IMR-90 (cell line): Measurements from ENCODE around the gene CTIF. TPM values are rescaled to one million over a fixed set of nuclear protein-coding genes. Genes with fewer than 3 reads are reported as not detected.

ENCODE experiments used
- ATAC-seq: fragments of 200-7000 bp; cut with Tn5 transposase; 2 replicates; pipeline ENCODE4 v1.9.1; 2020; ENCODE audit warnings: low read depth, mild to moderate bottlenecking, moderate library complexity
- BruUV-seq: library from RNA; stranded (reverse); fragments of 400-500 nt; replicated peaks from 2 replicates; lab custom pipeline; 2021; lab: Mats Ljungman, UMichigan
- CTCF ChIA-PET: fragments of 300-600 bp; formaldehyde crosslinking; extraction: SDS; loops from one replicate; lab custom pipeline; 2021; ENCODE audit warnings: antibody characterized with exemption; lab: Yijun Ruan, JAX
- POLR2A ChIA-PET: fragments of 300-600 bp; sonication (Branson Sonifier 250); formaldehyde crosslinking; loops from one replicate; lab custom pipeline; 2022; ENCODE audit warnings: antibody characterized with exemption; ENCODE audit not compliant: unreplicated experiment; lab: Charles Lee
- DNase-seq: peaks from one replicate; pipeline ENCODE4 v3.0.0; 2013
- H2AFZ ChIP-seq: replicated peaks from 2 replicates; pipeline ENCODE3; 2013; ENCODE audit warnings: low read length, mild to moderate bottlenecking; ENCODE audit not compliant: poor library complexity
- H2AK5ac ChIP-seq: 2 replicates; pipeline ENCODE4 v1.6.1; 2013; ENCODE audit warnings: low read depth, low read length, inconsistent platforms
- H2AK9ac ChIP-seq: replicated peaks from 2 replicates; pipeline ENCODE3; 2013; ENCODE audit warnings: mild to moderate bottlenecking, low read depth, low read length, moderate library complexity; ENCODE audit not compliant: poor library complexity
- H2BK120ac ChIP-seq: 2 replicates; pipeline ENCODE4 v1.6.1; 2013; ENCODE audit warnings: low read depth, low read length, inconsistent platforms
- H2BK15ac ChIP-seq: 3 replicates; pipeline ENCODE4 v1.6.1; 2013; ENCODE audit warnings: low read depth, low read length, inconsistent platforms
- H2BK20ac ChIP-seq: 2 replicates; pipeline ENCODE4 v1.6.1; 2013; ENCODE audit warnings: low read depth, mild to moderate bottlenecking, inconsistent platforms, low read length, moderate library complexity
- H2BK5ac ChIP-seq: 2 replicates; pipeline ENCODE4 v1.6.1; 2013; ENCODE audit warnings: mild to moderate bottlenecking, low read depth, low read length, inconsistent platforms; ENCODE audit not compliant: poor library complexity, severe bottlenecking
- H3K14ac ChIP-seq: replicated peaks from 2 replicates; pipeline ENCODE4 v1.6.1; 2013; ENCODE audit warnings: low read depth, low read length, inconsistent platforms
- H3K18ac ChIP-seq: 2 replicates; pipeline ENCODE4 v1.6.1; 2013; ENCODE audit warnings: low read depth, low read length, control low read depth
- H3K23ac ChIP-seq: 2 replicates; pipeline ENCODE4 v1.6.1; 2013; ENCODE audit warnings: low read depth, low read length, inconsistent platforms
- H3K27ac ChIP-seq: 2 replicates; pipeline ENCODE4 v1.5.1; 2013; ENCODE audit warnings: mild to moderate bottlenecking, control low read depth, low read length; ENCODE audit not compliant: insufficient read depth
- H3K27me3 ChIP-seq: 2 replicates; pipeline ENCODE4 v1.6.1; 2013; ENCODE audit warnings: low read length; ENCODE audit not compliant: control insufficient read depth, insufficient read depth
- H3K36me3 ChIP-seq: 2 replicates; pipeline ENCODE4 v1.6.1; 2013; ENCODE audit warnings: low read length, mixed read lengths; ENCODE audit not compliant: control insufficient read depth, insufficient read depth
- H3K4ac ChIP-seq: 2 replicates; pipeline ENCODE4 v1.6.1; 2013; ENCODE audit warnings: low read depth, low read length, inconsistent platforms
- H3K4me1 ChIP-seq: 2 replicates; pipeline ENCODE4 v1.6.1; 2013; ENCODE audit warnings: low read length, mixed read lengths; ENCODE audit not compliant: control insufficient read depth, insufficient read depth
- H3K4me2 ChIP-seq: 2 replicates; pipeline ENCODE4 v1.6.1; 2013; ENCODE audit warnings: low read depth, mild to moderate bottlenecking, control low read depth, low read length, moderate library complexity
- H3K4me3 ChIP-seq: 2 replicates; pipeline ENCODE4 v1.5.1; 2013; ENCODE audit warnings: low read depth, mild to moderate bottlenecking, control low read depth, low read length, moderate library complexity; ENCODE audit not compliant: insufficient read depth
- H3K56ac ChIP-seq: 2 replicates; pipeline ENCODE4 v1.6.1; 2013; ENCODE audit warnings: low read length, inconsistent platforms; ENCODE audit not compliant: insufficient read depth; ENCODE audit errors: extremely low read depth
- H3K79me1 ChIP-seq, 2 experiments: 2 replicates each; pipeline ENCODE4 v1.6.1; 2013; ENCODE audit warnings: low read length in 2 of 2, inconsistent platforms in 1 of 2, low read depth in 1 of 2
- H3K9ac ChIP-seq: 2 replicates; pipeline ENCODE4 v1.6.1; 2013; ENCODE audit warnings: low read depth, low read length, control low read depth
- H3K9me1 ChIP-seq: 2 replicates; pipeline ENCODE4 v1.6.1; 2013; ENCODE audit warnings: low read length, inconsistent platforms; ENCODE audit not compliant: insufficient read depth
- H3K9me3 ChIP-seq: 2 replicates; pipeline ENCODE4 v1.6.1; 2013; ENCODE audit warnings: low read length; ENCODE audit not compliant: control insufficient read depth, insufficient read depth
- H4K20me1 ChIP-seq: 2 replicates; pipeline ENCODE4 v1.6.1; 2013; ENCODE audit warnings: low read length, inconsistent platforms; ENCODE audit not compliant: insufficient read depth
- H4K5ac ChIP-seq: 2 replicates; pipeline ENCODE4 v1.6.1; 2013; ENCODE audit warnings: mild to moderate bottlenecking, low read depth, low read length, control low read depth
- H4K8ac ChIP-seq, 2 experiments: 2 replicates each; pipeline ENCODE4 v1.6.1; 2013; ENCODE audit warnings: low read depth in 2 of 2, low read length in 2 of 2, control low read depth in 1 of 2, inconsistent platforms in 1 of 2
- H4K91ac ChIP-seq: 2 replicates; pipeline ENCODE4 v1.6.1; 2013; ENCODE audit warnings: low read depth, low read length, inconsistent platforms; ENCODE audit not compliant: insufficient read depth
- CEBPB ChIP-seq: IDR thresholded peaks from 2 replicates; pipeline ENCODE4 v1.6.1; 2012; ENCODE audit warnings: low read depth, low read length, improper control_type of control experiment
- RCOR1 ChIP-seq: IDR thresholded peaks from 2 replicates; pipeline ENCODE4 v1.6.1; 2012; ENCODE audit warnings: mild to moderate bottlenecking, low read length, improper control_type of control experiment; ENCODE audit not compliant: insufficient replicate concordance
- SMC3 ChIP-seq: fragments of 150-350 bp; IDR thresholded peaks from 2 replicates; pipeline ENCODE4 v1.6.1; 2016; ENCODE audit warnings: low read depth, mild to moderate bottlenecking, antibody characterized with exemption, low read length, moderate library complexity
- WGBS, 2 experiments: methylation state at CpG; one replicate each; pipeline versions ENCODE4 v1.1.5 to v1.1.7; 2013; ENCODE audit warnings: missing lambda C conversion rate in 2 of 2; ENCODE audit not compliant: insufficient read length in 1 of 2; ENCODE audit errors: extremely low coverage in 2 of 2; 5-methylcytosine and 5-hydroxymethylcytosine counted together
- dilution Hi-C: fragments of 300-500 bp; cut with HindIII; formaldehyde crosslinking; loops from one replicate; pipeline ENCODE4 v1.14.3; 2018; ENCODE audit warnings: low sequenced_read_pairs; ENCODE audit not compliant: unreplicated experiment
- in situ Hi-C: fragments of 300-500 bp; cut with MboI; formaldehyde crosslinking; loops from 3 replicates; pipeline ENCODE4 v1.14.3; 2019; ENCODE audit warnings: low sequenced_read_pairs, inconsistent platforms, mixed read lengths
- intact Hi-C: fragments of 100-400 bp; cut with micrococcal nuclease; formaldehyde crosslinking; loops from 2 replicates; pipeline ENCODE4 v1.10.0; 2022
- polyA plus RNA-seq, 3 experiments: library from polyadenylated mRNA; depleted of rRNA; stranded (reverse); fragments of >200 nt; gene quantifications; 2 replicates each; pipeline ENCODE4 v1.2.3, GENCODE V29; 2012; ENCODE audit warnings: low replicate concordance in 1 of 3
- total RNA-seq: library from RNA; depleted of rRNA; stranded (reverse); fragments of >200 nt; gene quantifications from 2 replicates; pipeline ENCODE4 v1.2.3, GENCODE V29; 2012

CTIF gene
- total and polyA plus RNA-seq, 2 of the 4 experiments (the other 2 are of a cell fraction): 25.1 to 57.0 TPM

DNA sequence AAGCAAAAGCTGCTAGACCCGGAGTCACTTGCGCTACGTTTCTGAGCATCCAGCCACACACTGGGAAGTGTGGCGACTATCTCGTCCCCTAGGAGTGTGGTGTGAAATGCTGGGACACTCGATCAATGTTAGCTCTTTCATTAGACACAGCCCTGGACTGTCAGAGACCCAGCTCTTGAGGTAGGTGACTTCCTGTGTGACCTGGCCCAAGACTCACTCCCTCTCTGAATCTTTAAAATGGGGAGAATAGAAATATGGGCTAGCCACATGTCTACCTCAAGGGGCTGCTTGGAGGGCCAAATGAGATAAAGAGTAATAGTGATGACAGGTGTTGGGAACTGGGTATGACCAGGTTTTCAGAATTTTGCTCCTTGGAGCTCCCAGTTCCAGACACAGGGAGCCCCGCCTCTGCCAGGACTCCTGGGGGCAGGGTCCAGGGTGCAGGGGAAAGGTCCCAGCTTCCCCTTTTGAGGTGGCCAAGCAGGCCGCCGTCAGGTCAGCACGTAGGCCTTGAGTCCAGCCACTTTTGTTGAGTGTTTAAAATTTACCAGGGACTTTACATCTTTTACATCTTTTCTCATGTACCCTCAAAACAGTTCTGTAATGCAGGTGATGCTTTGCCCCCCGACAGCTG lies 36.0 kb downstream of the CTIF start:
- BruUV-seq: no TSS peak
- no peak overlapping the region for H2AFZ ChIP-seq
- no peak overlapping the region for H3K18ac ChIP-seq
- H3K4me1 ChIP-seq: peaks cover 19% of the 10 kb centered on the region
- H4K8ac ChIP-seq: no peak overlapping the region
- H3K9ac ChIP-seq: no peak overlapping the region
- H2BK20ac ChIP-seq: no peak overlapping the region
- H2AK5ac ChIP-seq: no peak overlapping the region
- no peak for ATAC-seq
- intact Hi-C loops (no loop called here), dilution Hi-C loops (no loop called here), in situ Hi-C loops (no loop called here)
- H3K9me1 ChIP-seq: peaks cover 36% of the 10 kb centered on the region
- H3K14ac ChIP-seq: no peak overlapping the region
- H3K9me3 ChIP-seq: no peaks in the 10 kb centered on the region
- H3K79me1 ChIP-seq: peaks cover 35 to 96% of the 10 kb centered on the region in 2 experiments
- H3K4me2 ChIP-seq: no peak overlapping the region
- H2BK15ac ChIP-seq: no peak overlapping the region
- no peak overlapping the region for H4K91ac ChIP-seq
- ChIA-PET POLR2A (no interaction called here), CTCF (no interaction called here)
- no peak overlapping the region for H2BK5ac ChIP-seq
- no peak for DNase-seq
- H3K4me3 ChIP-seq: no peak overlapping the region
- H4K5ac ChIP-seq: no peak overlapping the region
- no peak overlapping the region for H3K56ac ChIP-seq
- H3K4ac ChIP-seq: no peak overlapping the region
- H3K36me3 ChIP-seq: peaks cover 12% of the 10 kb centered on the region
- WGBS, 2 experiments: 83% methylated on average over 6 of the region's 11 CpGs; no CpG with 5 or more reads in 1 of the 2 experiments
- peaks cover 96% of the 10 kb centered on the region for H4K20me1 ChIP-seq
- H3K27me3 ChIP-seq: no peaks in the 10 kb centered on the region
- H3K27ac ChIP-seq: no peak overlapping the region
- no peak overlapping the region for H3K23ac ChIP-seq
- no peak overlapping the region for H2AK9ac ChIP-seq
- H2BK120ac ChIP-seq: no peak overlapping the region
- TF ChIP-seq RCOR1 (no peak), CEBPB (no peak), SMC3 (no peak)
